NCI-H1694 treated with DMSO at 0.1 percent for 48 hours (cell line): ENCODE measurements around the gene SNX22.

Experiments used
- DNase-seq: peaks from one replicate; lab custom pipeline; 2025; lab: John Stamatoyannopoulos, UW

SNX22 gene

DNA sequence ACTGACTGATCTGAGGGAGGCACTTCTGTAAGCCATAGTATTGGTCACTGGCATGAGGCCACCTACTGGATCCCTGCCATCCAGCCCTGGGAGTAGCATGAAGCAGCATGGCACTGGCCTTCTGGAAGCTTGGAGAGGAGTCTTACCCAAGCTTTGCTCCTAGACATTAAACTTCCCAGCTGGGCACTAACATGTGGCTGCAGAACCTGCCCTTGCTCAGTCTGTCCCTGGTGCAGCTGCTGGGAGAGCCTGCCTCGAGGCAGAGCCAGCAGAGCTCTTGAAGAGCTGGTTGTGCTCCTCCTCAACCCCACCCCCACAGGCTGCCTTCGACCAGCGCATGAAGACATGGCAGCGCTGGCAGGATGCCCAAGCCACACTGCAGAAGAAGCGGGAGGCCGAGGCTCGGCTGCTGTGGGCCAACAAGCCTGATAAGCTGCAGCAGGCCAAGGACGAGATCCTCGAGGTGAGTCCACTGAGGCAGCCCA, 17.1 kb upstream of the SNX22 start:
- no peak for DNase-seq

- no peak for DNase-seq
Observed at GRCh38 chr15:64136347-64136746, 15.2 kb upstream of the SNX22 start.

DNA sequence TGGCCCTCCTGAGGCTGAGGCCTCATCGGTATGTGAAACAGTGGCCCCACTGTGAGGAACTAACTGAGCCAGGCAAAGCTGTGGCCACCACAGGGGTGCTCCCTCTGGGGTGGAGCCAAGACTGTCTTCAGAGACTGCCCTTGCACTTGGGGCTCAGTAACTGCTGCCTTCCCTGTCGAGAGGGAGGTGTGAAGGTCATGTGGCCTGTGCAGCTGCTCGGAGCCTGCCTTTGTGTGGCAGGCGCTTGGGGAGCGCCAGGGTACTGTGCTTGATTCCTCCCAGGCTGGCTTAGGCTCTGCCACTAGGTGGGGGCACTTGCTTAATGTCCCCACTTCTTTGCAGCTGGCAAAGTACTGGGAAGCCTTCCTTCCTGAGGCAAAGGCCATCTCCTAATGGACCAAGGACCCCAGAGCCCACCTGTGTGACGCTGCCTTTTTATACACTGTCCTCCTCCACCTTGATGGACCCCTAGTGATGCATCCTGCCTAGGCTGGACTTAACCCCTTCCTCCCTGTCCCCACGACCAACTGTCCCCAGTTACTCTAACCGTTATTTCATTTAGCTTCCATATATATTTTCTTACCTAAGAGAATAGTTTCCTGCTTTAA, 14.2 kb upstream of the SNX22 start:
- no peak for DNase-seq

- no peak for DNase-seq
Observed at GRCh38 chr15:64138331-64138941, 13.1 kb upstream of the SNX22 start.

GRCh38 chr15:64141798-64142512, 9.6 kb upstream of the SNX22 start:
- DNase-seq, result no peak

GRCh38 chr15:64143276-64143675, 8.3 kb upstream of the SNX22 start:
- DNase-seq, result no peak

GRCh38 chr15:64144192-64144564, 7.4 kb upstream of the SNX22 start:
- DNase-seq, result no peak

DNA sequence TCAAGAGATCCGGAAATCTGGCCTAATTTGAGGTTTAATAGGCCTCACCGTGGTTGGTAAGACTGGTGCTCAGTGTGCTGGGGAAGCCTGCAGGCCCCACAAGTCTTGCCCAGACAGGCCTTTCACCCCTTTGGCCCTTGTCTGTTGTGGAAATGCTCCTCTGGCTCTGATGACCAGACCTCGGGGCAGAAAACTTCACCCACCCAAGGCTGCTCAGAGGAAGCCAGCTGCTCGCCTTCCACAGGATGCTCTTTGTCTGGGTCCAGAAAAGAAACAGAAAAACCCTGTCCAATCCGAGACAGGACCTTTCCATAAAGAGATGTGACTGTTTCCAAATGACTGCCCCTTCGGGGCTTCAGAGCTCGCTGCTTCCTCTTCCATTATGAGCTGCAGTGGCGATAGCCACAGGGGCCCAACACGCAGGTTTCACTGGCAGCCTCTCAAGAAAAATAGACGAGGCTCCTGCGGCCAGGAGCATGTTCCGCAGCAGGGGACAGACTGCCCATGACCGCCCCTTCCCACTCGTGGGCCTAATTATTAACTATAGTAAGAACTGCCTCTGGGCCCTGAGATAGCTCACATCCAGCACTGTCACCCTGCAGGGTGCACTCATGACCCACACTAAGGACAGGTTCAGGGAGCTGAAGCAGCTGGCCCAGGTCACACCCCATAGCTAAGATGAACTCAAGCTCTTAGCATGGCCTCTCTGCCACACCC, 6.8 kb upstream of the SNX22 start:
- no peak for DNase-seq

GRCh38 chr15:64146041-64146440, 5.5 kb upstream of the SNX22 start:
- no peak for DNase-seq

DNA sequence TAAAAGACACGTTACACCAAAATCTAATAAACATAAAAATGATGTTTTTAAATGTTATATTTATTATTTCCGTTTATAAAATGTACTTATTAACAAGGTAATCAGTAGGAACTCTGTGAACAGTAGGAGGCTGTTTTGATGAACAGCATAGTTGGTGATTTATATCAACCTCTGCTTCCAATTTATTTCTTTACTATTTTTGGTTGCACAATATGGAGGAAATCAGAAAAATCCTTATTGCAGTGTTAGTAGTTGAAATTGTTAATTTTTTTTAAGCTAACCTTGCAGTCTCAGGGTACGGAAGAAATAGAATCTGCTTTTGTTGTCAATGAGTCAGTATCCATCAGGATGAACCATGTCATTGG, 5.0 kb upstream of the SNX22 start:
- DNase-seq, result no peak

GRCh38 chr15:64146885-64147681, 4.4 kb upstream of the SNX22 start:
- DNase-seq, result no peak

- DNase-seq, result no peak
Observed at GRCh38 chr15:64148168-64148567, 3.4 kb upstream of the SNX22 start.

- DNase-seq, result no peak
Observed at GRCh38 chr15:64148581-64148980, 3.0 kb upstream of the SNX22 start.

DNA sequence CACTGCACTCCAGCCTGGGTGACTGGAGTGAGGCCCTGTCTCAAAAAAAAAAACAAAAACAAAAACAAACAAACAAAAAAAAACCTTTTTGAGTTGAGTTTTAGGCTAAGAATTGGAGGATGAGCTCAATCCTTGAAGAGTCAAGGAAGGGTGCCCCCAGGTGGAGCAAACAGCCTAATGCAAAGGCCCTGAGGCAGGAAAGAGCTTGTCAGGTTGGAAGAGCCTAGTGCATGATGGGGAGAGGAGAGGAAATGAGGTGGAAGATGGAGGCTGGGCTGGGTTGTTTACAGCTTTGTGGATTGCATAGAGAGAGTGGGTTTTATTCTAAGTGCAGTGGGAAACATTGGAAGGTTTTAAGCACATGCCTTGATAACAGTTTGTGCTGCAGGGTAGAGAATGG, 2.1 kb upstream of the SNX22 start:
- DNase-seq, result no peak

DNA sequence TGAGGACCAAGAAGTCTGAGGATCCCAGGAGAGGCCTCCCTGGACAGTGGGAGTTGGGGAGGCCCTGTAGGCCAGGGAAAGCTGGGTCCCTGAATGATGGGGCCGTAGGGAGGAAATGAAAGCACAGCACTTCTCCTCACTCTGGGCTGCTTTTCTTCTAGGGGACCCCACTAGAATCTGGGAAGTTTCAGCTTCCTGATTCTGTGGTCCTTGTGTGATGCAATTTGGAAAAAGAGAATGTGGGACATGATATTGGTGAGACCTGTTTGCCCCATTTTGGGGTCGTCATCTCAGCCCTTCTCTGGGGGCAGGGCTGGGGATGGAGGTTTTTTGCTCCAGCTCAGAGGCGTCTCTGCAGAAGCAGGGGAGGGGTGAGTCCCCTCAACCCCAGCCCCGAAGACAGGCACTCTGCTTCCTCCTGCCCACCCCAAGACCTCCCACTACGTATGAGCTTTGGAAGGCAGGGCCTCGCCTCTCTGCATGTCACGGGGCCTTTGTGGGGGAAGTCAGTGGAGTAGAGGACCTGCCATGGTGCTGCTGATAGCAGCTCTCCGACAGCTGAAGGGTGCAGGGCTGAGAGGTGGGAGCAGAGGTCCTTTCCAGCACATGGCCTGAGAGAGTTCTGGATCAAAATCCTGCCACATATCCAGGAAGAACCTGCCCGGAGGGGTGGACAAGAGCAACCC, 1.5 kb upstream of the SNX22 start:
- DNase-seq, result no peak

DNA sequence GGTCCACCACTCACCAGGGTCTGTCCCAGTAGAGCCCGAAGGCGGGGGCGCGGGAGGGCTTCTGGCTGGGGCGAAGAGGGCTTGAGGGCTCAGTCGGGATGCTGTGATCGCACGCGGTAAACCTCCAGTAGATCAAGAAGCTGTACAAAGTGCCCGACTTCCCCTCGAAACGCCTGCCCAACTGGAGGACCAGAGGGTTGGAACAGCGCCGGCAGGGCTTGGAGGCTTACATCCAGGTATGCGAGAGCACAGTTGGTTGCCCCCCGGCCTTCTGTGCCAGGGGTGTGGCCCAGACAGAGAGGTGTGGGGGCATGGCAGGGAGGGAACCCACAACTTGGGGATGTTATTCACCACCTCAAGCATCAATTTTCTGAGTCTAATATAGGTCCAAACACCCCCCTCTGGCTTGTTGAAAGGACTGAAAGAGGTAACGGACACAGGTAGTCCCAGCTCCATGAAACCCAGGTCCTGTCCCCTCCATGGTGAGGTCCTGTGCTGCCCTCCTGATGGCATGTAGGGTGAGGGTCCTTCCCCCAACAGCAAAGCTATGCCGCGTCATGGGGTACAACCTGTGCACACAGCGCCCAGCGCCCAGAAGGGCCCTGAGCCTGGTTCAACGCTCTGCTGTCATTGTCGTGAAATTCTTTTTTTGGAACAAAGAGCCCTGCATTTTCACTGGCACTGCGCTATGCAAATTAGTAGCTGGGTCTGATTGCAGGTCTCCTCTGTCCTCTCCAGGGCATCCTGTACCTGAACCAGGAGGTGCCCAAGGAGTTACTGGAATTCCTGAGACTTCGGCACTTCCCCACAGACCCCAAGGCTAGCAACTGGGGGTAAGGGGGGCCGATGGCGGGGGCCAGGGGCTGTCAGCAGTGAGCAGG, 1.2 kb downstream of the SNX22 start:
- no peak for DNase-seq

GRCh38 chr15:64153480-64154367, 2.2 kb downstream of the SNX22 start:
- DNase-seq, result peak; percentile 69

GRCh38 chr15:64155802-64156651, 4.5 kb downstream of the SNX22 start:
- no peak for DNase-seq
